Measurements from ENCODE around the gene CHAF1A.

Gene CHAF1A

DNA sequence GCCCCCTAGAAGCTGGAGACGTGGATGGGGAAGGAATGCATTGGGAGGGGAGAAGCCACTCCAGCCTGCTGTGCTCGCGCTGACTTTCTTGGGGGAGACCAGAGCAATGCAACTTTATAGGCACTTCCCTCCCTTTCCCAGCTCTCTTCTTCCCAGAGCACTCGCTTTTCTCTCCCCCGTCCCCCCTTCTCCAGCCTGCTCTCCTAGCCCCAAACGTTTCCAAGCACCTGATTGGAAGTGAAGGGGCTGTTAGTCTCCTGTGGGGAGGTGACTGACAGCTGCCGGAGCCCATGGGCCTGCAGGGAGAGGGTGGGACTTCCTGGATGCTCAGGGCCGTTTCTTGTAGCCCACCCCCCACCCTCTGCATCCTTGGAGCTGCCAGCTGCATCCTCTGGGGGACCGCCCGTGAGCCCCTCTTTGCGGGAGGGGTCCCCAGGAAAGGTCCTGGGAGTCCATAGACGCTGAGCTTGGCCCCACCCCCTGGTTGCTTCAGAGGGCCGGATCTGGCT lies 72.1 kb downstream of the CHAF1A start:
- TF ChIP-seq CTCF (IDR thresholded peaks at IDR 0.05; ENCODE audit: unreplicated experiment in 3 of 3) = no peak
- no peaks in the 10 kb centered on the region for H3K27me3 Mint-ChIP-seq (ENCODE audit: low read depth)
- H3K27ac Mint-ChIP-seq = peak overlapping the region; percentile 81 to 91 (median 84)
- H3K36me3 Mint-ChIP-seq (ENCODE audit: low read depth) = peaks cover 19% of the 10 kb centered on the region
- H3K9me3 Mint-ChIP-seq = no peaks in the 10 kb centered on the region
- H3K4me1 Mint-ChIP-seq = peaks cover 8% of the 10 kb centered on the region
- H3K4me3 Mint-ChIP-seq = peak overlapping the region; percentile 88 to 90 (median 90)

- Mint-ChIP-seq H3K27ac (no peak overlapping the region), H3K4me3 (peak overlapping the region in 2 of 3 experiments; percentile 43 to 53), H3K4me1 (peaks cover 8% of the 10 kb centered on the region), H3K36me3 (ENCODE audit: low read depth) (peaks cover 27% of the 10 kb centered on the region), H3K9me3 (no peaks in the 10 kb centered on the region), H3K27me3 (ENCODE audit: low read depth) (no peaks in the 10 kb centered on the region)
- TF ChIP-seq CTCF (IDR thresholded peaks at IDR 0.05; ENCODE audit: unreplicated experiment in 3 of 3) = no peak
These were observed 74.8 kb downstream of the CHAF1A start for GRCh38 chr19:4477034-4477801.

DNA sequence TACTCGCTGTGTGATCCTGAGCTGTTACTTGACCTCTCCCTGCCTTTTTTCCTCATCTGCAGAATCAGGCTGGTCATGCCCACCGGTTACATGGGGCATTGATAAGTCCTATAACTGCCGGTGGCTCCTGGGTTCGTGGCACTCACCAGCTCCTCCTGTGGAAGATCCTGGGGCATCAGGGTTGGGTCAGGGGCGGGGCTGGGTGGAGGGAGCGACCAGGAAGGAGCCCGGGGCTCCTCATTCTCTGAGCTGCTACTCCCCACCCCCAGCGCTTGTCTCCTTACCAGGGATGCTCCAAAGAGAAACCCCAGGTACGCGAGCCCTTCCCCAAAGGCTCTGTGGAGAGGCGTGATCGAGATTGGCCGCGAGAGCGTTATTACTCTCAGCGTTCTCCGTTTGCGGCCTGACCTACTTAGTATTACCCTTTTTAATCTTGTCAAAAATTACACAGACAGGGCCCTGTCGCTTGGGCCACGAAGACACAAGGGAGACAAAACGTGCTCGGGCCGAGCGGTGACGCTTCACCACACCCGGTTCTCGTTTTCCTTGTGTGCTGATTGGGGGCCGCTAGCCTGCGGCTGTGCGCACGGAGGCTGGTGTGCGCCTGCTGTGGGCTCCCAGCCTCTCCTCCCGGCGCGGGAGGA lies 80.4 kb downstream of the CHAF1A start:
- Mint-ChIP-seq H3K4me1 (no peaks in the 10 kb centered on the region), H3K27me3 (ENCODE audit: low read depth) (peaks cover 3% of the 10 kb centered on the region), H3K9me3 (no peaks in the 10 kb centered on the region), H3K27ac (no peak overlapping the region), H3K36me3 (ENCODE audit: low read depth) (peaks cover 45% of the 10 kb centered on the region), H3K4me3 (no peak overlapping the region)
- no peak for TF ChIP-seq CTCF (IDR thresholded peaks at IDR 0.05; ENCODE audit: unreplicated experiment in 3 of 3)

DNA sequence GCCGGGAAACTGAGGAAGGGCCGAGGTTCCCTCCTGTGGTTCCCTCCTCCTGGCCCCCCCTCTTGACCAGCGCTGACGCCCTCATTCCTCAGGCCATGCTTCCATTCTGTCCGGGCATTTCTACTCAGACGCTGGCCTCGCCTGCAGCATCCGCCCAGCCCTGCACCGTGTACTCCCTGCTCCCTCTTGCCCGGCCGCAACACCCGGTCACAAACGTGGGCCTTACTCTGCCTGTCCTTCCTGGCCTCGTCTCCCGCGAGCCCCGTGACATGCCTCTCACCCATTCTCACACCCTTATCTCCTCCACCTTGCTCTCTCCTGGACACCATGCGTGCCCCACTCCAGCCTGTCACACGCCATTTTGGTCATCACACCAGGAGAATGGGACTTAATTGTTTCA lies 80.9 kb downstream of the CHAF1A start:
- no peak overlapping the region for H3K27ac Mint-ChIP-seq
- no peak for TF ChIP-seq CTCF (IDR thresholded peaks at IDR 0.05; ENCODE audit: unreplicated experiment in 3 of 3)
- H3K4me3 Mint-ChIP-seq = no peak overlapping the region
- H3K9me3 Mint-ChIP-seq = no peaks in the 10 kb centered on the region
- no peaks in the 10 kb centered on the region for H3K4me1 Mint-ChIP-seq
- H3K36me3 Mint-ChIP-seq (ENCODE audit: low read depth) = peaks cover 42% of the 10 kb centered on the region
- peaks cover 3% of the 10 kb centered on the region for H3K27me3 Mint-ChIP-seq (ENCODE audit: low read depth)

DNA sequence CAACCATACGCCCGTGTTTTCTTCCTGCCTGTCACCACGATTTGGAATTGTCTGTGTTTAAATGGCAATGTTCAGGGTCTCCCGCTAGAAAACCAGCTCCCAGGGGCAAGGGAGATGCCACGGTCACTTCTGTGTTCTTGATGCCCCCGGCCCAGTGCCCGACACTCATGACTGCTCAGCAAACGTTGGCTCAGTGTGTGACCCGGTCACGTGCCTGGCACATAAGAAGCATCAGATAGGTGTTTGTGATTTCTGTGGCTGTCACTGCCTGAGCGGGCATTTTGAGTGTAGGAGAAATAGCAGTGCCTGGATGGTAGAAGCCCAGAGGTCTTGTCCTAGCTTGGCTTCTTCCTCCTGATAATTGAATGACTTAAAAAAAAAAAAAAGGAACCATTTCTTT lies 85.1 kb downstream of the CHAF1A start:
- no peak for TF ChIP-seq CTCF (IDR thresholded peaks at IDR 0.05; ENCODE audit: unreplicated experiment in 3 of 3)
- peaks cover 3% of the 10 kb centered on the region for H3K27me3 Mint-ChIP-seq (ENCODE audit: low read depth)

More for the DNA sequence above, 85.1 kb downstream of the CHAF1A start:
- H3K4me1 Mint-ChIP-seq = no peaks in the 10 kb centered on the region
- H3K27ac Mint-ChIP-seq = no peak overlapping the region
- H3K9me3 Mint-ChIP-seq = no peaks in the 10 kb centered on the region
- no peak overlapping the region for H3K4me3 Mint-ChIP-seq
- peaks cover 48% of the 10 kb centered on the region for H3K36me3 Mint-ChIP-seq (ENCODE audit: low read depth)

Data from nephron (organoid).